Upper lobe of left lung (tissue), 6 donors: ENCODE data around the gene NR3C2. TPM values are rescaled to one million over a fixed set of nuclear protein-coding genes. Genes with fewer than 3 reads are reported as not detected.

Source experiments
- ATAC-seq, 2 donors: fragments of 200-7000 bp; cut with Tn5 transposase; one replicate each; pipeline ENCODE4 v1.9.1; 2022; ENCODE audit warnings: mild to moderate bottlenecking in 2 of 2, moderate library complexity in 2 of 2; ENCODE audit not compliant: low FRiP score in 2 of 2
- DNase-seq, 2 donors: peaks; one replicate each; pipeline ENCODE4 v3.0.0-alpha.2; 2019 to 2020
- H3K27ac ChIP-seq, 4 donors: fragments of 200-600 bp; sonication (generic); one replicate each; pipeline ENCODE4 v1.5.1; 2016 to 2019
- H3K27me3 ChIP-seq, 4 donors: fragments of 200-600 bp; sonication (generic); one replicate each; pipeline ENCODE4 v1.5.1; 2017 to 2019
- H3K36me3 ChIP-seq, 4 donors: fragments of 200-600 bp; sonication (generic); one replicate each; pipeline ENCODE4 v1.5.1; 2016 to 2019
- H3K4me1 ChIP-seq, 4 donors: fragments of 200-600 bp; sonication (generic); one replicate each; pipeline ENCODE4 v1.5.1; 2018 to 2019
- H3K4me3 ChIP-seq, 4 donors: fragments of 200-600 bp; sonication (generic); one replicate each; pipeline ENCODE4 v1.5.1; 2017 to 2019; ENCODE audit warnings: mild to moderate bottlenecking in 2 of 4, moderate library complexity in 1 of 4
- H3K9me3 ChIP-seq, 4 donors: fragments of 200-600 bp; sonication (generic); one replicate each; pipeline ENCODE4 v1.5.1; 2018 to 2019
- EP300 ChIP-seq, 4 donors: sonication (generic); formaldehyde crosslinking; IDR thresholded peaks; one replicate each; pipeline ENCODE4 v1.5.1; 2017; ENCODE audit warnings: antibody characterized with exemption in 4 of 4, control low read depth in 2 of 4
- POLR2A ChIP-seq, 4 donors: fragments of 450-650 bp; IDR thresholded peaks; one replicate each; pipeline ENCODE4 v1.5.1; 2016 to 2017; ENCODE audit warnings: antibody characterized with exemption in 4 of 4, mild to moderate bottlenecking in 2 of 4
- POLR2AphosphoS5 ChIP-seq, 2 donors: sonication (generic); formaldehyde crosslinking; IDR thresholded peaks; one replicate each; pipeline ENCODE4 v1.5.1; 2017; ENCODE audit warnings: antibody characterized with exemption in 2 of 2
- WGBS, 2 donors: methylation state at CpG; one replicate each; pipeline ENCODE4 v1.1.5; 2017 to 2018; 5-methylcytosine and 5-hydroxymethylcytosine counted together
- total RNA-seq, 6 donors: library from RNA; depleted of rRNA in 4 of 6; stranded (reverse); fragments of >200 nt in 4 of 6; gene quantifications; one replicate each; pipeline versions ENCODE4 v1.1.0 to v1.2.1, GENCODE V29; 2016 to 2021
- TF ChIP-seq, protein P1 (sequence below), 6 experiments: fragments of 450-650 bp in 4 of 6; fragments of 200-600 bp in 2 of 6; sonication (generic) in 2 of 6; IDR thresholded peaks; one replicate each; pipeline ENCODE4 v1.5.1; 2016 to 2019; ENCODE audit warnings: antibody characterized with exemption in 6 of 6
- donor health status: DM: no; HTN: no; CAD: no; lungs with moderate emphysema.
- donor health status: DM: no; HTN: yes; CAD: no; lungs with severe emphysema.

NR3C2 gene
- total RNA-seq, 6 donors from 2014 or later = 10.3 to 39.8 (median 23.7) TPM

DNA sequence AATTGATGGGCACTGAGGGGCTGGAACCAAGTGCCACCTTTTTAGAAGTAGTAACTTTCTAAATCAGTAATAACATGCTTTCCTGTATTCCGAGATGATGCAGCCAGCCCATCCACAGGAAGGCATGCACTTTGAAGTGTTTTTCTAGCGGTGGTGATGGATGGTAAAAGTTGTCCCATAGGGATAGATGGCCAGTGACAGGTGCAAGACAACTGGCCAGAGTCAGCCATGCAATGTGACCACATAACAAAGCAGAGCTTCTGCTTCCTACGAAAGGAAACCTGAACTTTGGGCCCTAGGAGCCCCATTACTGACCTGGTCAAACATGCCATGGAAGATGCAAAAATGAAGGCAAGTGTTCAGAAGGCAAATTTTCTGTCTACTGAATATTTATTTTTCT is 72.3 kb downstream of the NR3C2 start:
- no peaks in the 10 kb centered on the region for H3K4me1 ChIP-seq
- 83 to 89% methylated on average over 3 of the region's 3 CpGs for WGBS, 2 donors
- no peaks in the 10 kb centered on the region for H3K36me3 ChIP-seq
- DNase-seq (no peak), ATAC-seq (no peak)
- no peak overlapping the region for H3K4me3 ChIP-seq
- no peaks in the 10 kb centered on the region for H3K27me3 ChIP-seq
- H3K27ac ChIP-seq = no peak overlapping the region
- no peak for TF ChIP-seq POLR2AphosphoS5 (IDR thresholded peaks at IDR 0.05)
- TF ChIP-seq, protein P1, sequence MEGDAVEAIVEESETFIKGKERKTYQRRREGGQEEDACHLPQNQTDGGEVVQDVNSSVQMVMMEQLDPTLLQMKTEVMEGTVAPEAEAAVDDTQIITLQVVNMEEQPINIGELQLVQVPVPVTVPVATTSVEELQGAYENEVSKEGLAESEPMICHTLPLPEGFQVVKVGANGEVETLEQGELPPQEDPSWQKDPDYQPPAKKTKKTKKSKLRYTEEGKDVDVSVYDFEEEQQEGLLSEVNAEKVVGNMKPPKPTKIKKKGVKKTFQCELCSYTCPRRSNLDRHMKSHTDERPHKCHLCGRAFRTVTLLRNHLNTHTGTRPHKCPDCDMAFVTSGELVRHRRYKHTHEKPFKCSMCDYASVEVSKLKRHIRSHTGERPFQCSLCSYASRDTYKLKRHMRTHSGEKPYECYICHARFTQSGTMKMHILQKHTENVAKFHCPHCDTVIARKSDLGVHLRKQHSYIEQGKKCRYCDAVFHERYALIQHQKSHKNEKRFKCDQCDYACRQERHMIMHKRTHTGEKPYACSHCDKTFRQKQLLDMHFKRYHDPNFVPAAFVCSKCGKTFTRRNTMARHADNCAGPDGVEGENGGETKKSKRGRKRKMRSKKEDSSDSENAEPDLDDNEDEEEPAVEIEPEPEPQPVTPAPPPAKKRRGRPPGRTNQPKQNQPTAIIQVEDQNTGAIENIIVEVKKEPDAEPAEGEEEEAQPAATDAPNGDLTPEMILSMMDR (IDR thresholded peaks at IDR 0.05) = no peak
- TF ChIP-seq EP300 (IDR thresholded peaks at IDR 0.05) = no peak
- no peak for TF ChIP-seq POLR2A (IDR thresholded peaks at IDR 0.05)
- no peaks in the 10 kb centered on the region for H3K9me3 ChIP-seq

DNA sequence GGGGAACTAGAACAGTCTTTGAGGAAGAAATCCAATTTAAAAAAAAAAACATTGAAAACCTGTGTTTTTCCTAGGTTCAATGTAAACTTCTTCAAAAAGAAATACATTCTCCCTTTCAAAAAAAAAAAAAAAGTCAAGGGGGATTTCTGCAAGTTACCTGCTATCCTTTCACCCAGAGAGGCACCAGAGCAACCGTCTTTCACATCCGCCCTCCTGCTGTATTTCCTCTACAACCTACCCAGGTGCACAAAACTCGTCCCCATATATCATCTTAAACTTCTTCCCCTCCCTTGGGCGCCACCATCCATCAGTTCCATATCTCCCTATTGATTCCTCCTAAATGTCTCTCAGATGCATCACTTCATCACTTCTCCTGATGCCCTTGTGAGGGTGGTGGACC is 74.5 kb downstream of the NR3C2 start:
- no peaks in the 10 kb centered on the region for H3K9me3 ChIP-seq
- H3K4me1 ChIP-seq = no peaks in the 10 kb centered on the region
- no peaks in the 10 kb centered on the region for H3K27me3 ChIP-seq
- 91 to 95% methylated on average over 4 of the region's 4 CpGs for WGBS, 2 donors
- H3K36me3 ChIP-seq = no peaks in the 10 kb centered on the region
- H3K27ac ChIP-seq = no peak overlapping the region
- ATAC-seq (no peak), DNase-seq (no peak)
- TF ChIP-seq EP300 (IDR thresholded peaks at IDR 0.05) (no peak), POLR2AphosphoS5 (IDR thresholded peaks at IDR 0.05) (no peak), POLR2A (IDR thresholded peaks at IDR 0.05) (no peak)
- TF ChIP-seq, protein P1 (IDR thresholded peaks at IDR 0.05) = no peak
- H3K4me3 ChIP-seq = no peak overlapping the region

DNA sequence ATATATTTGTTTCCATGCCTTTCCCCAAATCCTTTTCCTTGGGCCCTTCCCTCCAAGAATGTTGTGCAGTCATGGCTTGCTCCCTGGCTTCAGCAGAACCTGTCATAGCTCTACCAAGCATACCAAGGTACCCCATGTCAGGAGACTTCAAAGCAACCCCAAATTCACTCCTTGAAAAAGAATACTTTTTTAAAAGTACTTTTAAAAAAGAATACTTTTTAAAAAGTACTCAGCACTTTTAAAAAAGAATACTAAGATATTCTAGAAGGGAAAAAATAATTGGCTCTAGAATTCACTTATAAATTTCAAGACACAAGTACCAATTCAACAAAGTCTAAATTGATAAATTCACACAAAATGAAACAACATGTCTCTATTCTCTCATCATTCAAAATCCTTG is 76.0 kb downstream of the NR3C2 start:
- TF ChIP-seq, protein P1 (IDR thresholded peaks at IDR 0.05) = no peak
- TF ChIP-seq POLR2A (IDR thresholded peaks at IDR 0.05) (no peak), EP300 (IDR thresholded peaks at IDR 0.05) (no peak), POLR2AphosphoS5 (IDR thresholded peaks at IDR 0.05) (no peak)
- Histone ChIP-seq H3K9me3 (no peaks in the 10 kb centered on the region), H3K36me3 (no peaks in the 10 kb centered on the region), H3K27me3 (no peaks in the 10 kb centered on the region), H3K27ac (no peak overlapping the region), H3K4me3 (no peak overlapping the region), H3K4me1 (no peaks in the 10 kb centered on the region)
- DNase-seq (no peak), ATAC-seq (no peak)

DNA sequence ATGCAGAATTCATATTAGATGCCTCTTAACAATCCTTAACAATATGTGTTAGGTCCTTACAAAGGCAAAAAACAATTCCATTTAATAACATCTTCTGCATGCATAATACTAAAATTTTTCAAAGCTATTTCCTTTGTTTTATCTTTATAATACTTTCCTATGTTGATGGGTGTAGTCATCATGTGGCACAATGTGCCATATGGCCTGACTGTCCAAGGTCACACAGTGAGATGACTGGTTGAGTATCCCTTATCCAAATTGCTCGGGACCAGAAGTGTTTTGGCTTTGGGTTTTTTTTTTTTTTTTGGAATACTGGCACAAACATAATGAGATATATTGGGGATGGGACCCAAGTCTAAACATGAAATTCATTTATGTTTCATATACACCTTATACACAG is 77.7 kb downstream of the NR3C2 start:
- no peaks in the 10 kb centered on the region for H3K9me3 ChIP-seq
- no peak overlapping the region for H3K27ac ChIP-seq
- ATAC-seq (no peak), DNase-seq (no peak)
- WGBS, 2 donors = 74 to 78% methylated on average over 1 of the region's 1 CpG
- H3K4me1 ChIP-seq = peaks cover 0 to 9% (median 2%) of the 10 kb centered on the region in 4 donors
- TF ChIP-seq POLR2A (IDR thresholded peaks at IDR 0.05) = no peak
- H3K27me3 ChIP-seq = no peaks in the 10 kb centered on the region
- no peak overlapping the region for H3K4me3 ChIP-seq
- H3K36me3 ChIP-seq = no peaks in the 10 kb centered on the region

DNA sequence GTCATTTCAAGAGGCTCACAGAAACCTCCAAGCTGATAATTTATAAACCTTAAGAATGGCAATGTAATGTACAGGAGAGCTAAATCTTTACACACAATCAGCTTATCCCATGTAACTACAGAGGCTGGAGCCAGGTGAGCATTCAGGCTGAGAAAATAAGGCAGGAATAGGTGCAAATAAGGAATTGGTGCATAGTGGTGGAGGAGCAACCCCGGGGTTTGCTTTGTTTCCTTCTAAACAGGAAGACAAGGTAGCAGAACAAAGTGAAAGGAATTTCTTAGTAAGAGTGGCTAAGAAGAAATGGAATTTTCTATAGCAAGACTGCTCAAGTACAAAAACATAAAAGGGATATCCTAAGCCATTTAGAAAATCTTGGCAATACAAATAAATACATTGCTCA is 82.4 kb downstream of the NR3C2 start:
- ATAC-seq (no peak), DNase-seq (no peak)
- no peak for TF ChIP-seq POLR2A (IDR thresholded peaks at IDR 0.05)
- no peak for TF ChIP-seq POLR2AphosphoS5 (IDR thresholded peaks at IDR 0.05)
- no peak overlapping the region for H3K4me3 ChIP-seq
- H3K9me3 ChIP-seq = no peaks in the 10 kb centered on the region
- H3K4me1 ChIP-seq = peaks cover 3 to 19% (median 12%) of the 10 kb centered on the region in 4 donors
- no peaks in the 10 kb centered on the region for H3K36me3 ChIP-seq
- H3K27ac ChIP-seq = no peak overlapping the region
- 25 to 36% methylated on average over 1 of the region's 1 CpG for WGBS, 2 donors
- H3K27me3 ChIP-seq = no peaks in the 10 kb centered on the region

DNA sequence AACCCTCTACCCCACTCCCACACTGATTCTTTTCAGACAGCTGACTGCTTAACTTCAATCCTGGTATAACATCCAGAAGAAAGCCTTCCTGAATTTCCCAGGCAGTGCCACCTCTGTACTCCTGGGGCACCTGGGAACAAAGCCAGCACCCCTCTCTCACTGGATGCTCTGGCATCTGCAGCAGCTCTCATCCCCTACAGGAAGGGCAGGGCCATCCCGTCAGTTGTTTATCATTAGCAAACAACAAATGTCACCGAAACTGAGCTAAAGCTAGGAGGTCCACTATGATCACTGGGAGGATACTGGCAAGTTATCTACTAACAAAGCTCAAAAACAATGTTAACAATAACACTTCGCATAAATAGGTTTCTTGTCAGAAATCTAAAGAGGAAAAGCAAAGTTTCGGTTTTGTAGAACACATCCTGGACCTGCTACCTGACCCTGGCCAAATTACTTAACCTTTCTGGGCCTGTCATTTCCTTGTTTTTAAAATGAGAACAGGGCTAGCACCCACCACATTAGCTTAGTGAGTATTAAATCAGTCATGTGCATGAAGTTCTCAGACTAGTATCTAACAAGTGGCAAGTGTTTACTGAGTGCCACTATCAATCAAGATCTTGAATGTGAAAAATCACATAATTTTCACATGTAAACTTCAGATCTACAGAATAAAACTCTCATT is 86.6 kb downstream of the NR3C2 start:
- Histone ChIP-seq H3K27ac (peak overlapping the region in 3 of 4 donors; percentile 18 to 64 (median 24)), H3K4me3 (no peak overlapping the region), H3K27me3 (no peaks in the 10 kb centered on the region), H3K36me3 (no peaks in the 10 kb centered on the region), H3K4me1 (peaks cover 3 to 19% (median 12%) of the 10 kb centered on the region in 4 donors), H3K9me3 (no peaks in the 10 kb centered on the region)
- 38 to 44% methylated on average over 4 of the region's 4 CpGs for WGBS, 2 donors
- TF ChIP-seq POLR2AphosphoS5 (IDR thresholded peaks at IDR 0.05) (no peak), POLR2A (IDR thresholded peaks at IDR 0.05) (no peak), EP300 (IDR thresholded peaks at IDR 0.05) (no peak)
- TF ChIP-seq, protein P1 (IDR thresholded peaks at IDR 0.05) = no peak
- no peak for DNase-seq
- ATAC-seq = no peak
